ENCODE results near the gene CHST6. TPM values are rescaled to one million over a fixed set of nuclear protein-coding genes. Genes with fewer than 3 reads are reported as not detected.

CHST6 gene
- total and polyA plus RNA-seq, 4 donors = 2.2 to 8.5 (median 4.4) TPM

- TF ChIP-seq, protein P1, sequence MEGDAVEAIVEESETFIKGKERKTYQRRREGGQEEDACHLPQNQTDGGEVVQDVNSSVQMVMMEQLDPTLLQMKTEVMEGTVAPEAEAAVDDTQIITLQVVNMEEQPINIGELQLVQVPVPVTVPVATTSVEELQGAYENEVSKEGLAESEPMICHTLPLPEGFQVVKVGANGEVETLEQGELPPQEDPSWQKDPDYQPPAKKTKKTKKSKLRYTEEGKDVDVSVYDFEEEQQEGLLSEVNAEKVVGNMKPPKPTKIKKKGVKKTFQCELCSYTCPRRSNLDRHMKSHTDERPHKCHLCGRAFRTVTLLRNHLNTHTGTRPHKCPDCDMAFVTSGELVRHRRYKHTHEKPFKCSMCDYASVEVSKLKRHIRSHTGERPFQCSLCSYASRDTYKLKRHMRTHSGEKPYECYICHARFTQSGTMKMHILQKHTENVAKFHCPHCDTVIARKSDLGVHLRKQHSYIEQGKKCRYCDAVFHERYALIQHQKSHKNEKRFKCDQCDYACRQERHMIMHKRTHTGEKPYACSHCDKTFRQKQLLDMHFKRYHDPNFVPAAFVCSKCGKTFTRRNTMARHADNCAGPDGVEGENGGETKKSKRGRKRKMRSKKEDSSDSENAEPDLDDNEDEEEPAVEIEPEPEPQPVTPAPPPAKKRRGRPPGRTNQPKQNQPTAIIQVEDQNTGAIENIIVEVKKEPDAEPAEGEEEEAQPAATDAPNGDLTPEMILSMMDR (IDR thresholded peaks at IDR 0.05; ENCODE audit: control extremely low read depth, extremely low read depth) = no peak
- no peak for ATAC-seq (ENCODE audit: insufficient read depth, low FRiP score)
- Histone ChIP-seq H3K9me3 (ENCODE audit: control insufficient read depth in 4 of 4, insufficient read depth in 3 of 4, low read length in 3 of 4) (peaks cover 0 to 2% (median 0%) of the 10 kb centered on the region in 4 donors), H3K36me3 (ENCODE audit: control insufficient read depth in 4 of 4, insufficient read depth in 4 of 4, low read length in 4 of 4) (no peaks in the 10 kb centered on the region), H3K9ac (ENCODE audit: insufficient read depth in 1 of 2, low read length in 2 of 2) (no peak overlapping the region), H3K4me3 (no peak overlapping the region), H3K27ac (ENCODE audit: low read depth in 1 of 2, low read length in 1 of 2) (no peak overlapping the region), H3K27me3 (ENCODE audit: control insufficient read depth in 3 of 3, insufficient read depth in 3 of 3, low read length in 2 of 3) (peaks cover 0 to 6% (median 4%) of the 10 kb centered on the region in 3 donors), H3K4me1 (ENCODE audit: control insufficient read depth in 5 of 5, insufficient read depth in 5 of 5, low read length in 5 of 5) (peaks cover 4 to 17% (median 7%) of the 10 kb centered on the region in 5 donors)
- no peak for DNase-seq
- 75 to 88% methylated on average over 4 of the region's 4 CpGs for WGBS, 2 donors
Measured at GRCh38 chr16:75497558-75497957, 2.3 kb upstream of the CHST6 start.

DNA sequence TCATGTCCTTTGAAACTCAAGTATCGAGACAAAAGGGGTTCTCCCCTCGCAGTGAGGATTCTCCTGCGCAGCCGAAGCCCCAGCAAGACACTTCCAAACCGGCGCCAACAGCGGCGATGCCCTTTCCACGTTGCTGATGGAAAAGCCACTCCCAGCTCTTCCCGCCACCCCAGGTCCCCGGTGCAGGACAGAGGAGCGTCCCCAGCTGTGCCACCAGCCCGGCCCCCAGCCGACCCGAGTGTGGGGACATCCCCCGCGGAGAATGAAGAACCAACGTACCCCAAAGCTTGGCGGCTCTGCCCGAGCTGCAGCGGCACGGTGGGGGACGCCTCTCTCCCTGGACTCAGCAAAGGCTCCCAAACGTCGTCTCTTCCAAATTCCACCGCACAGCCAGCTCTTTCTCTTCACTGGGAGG is 573 bp downstream of the CHST6 start:
- H3K9ac ChIP-seq (ENCODE audit: insufficient read depth in 1 of 2, low read length in 2 of 2) = peak overlapping the region in 1 of 2 donors; percentile 12
- 12% methylated on average over 26 of the region's 26 CpGs for WGBS, 2 donors
- peak in 1 of 3 donors; percentile 29 for DNase-seq

GRCh38 chr16:75494184-75494583 is 1.1 kb downstream of the CHST6 start:
- WGBS, 2 donors = 65 to 86% methylated on average over 5 of the region's 5 CpGs
- no peak overlapping the region for H3K4me3 ChIP-seq
- peak in 1 of 3 donors; percentile 23 for DNase-seq
- TF ChIP-seq, protein P1 (IDR thresholded peaks at IDR 0.05; ENCODE audit: control extremely low read depth, extremely low read depth) = no peak
- peaks cover 0 to 6% (median 4%) of the 10 kb centered on the region in 3 donors for H3K27me3 ChIP-seq (ENCODE audit: control insufficient read depth in 3 of 3, insufficient read depth in 3 of 3, low read length in 2 of 3)
- no peak overlapping the region for H3K9ac ChIP-seq (ENCODE audit: insufficient read depth in 1 of 2, low read length in 2 of 2)
- H3K27ac ChIP-seq (ENCODE audit: low read depth in 1 of 2, low read length in 1 of 2) = no peak overlapping the region
- ATAC-seq (ENCODE audit: insufficient read depth, low FRiP score) = no peak
- peaks cover 0 to 2% (median 0%) of the 10 kb centered on the region in 4 donors for H3K9me3 ChIP-seq (ENCODE audit: control insufficient read depth in 4 of 4, insufficient read depth in 3 of 4, low read length in 3 of 4)
- H3K4me1 ChIP-seq (ENCODE audit: control insufficient read depth in 5 of 5, insufficient read depth in 5 of 5, low read length in 5 of 5) = peaks cover 0 to 17% (median 7%) of the 10 kb centered on the region in 5 donors
- no peaks in the 10 kb centered on the region for H3K36me3 ChIP-seq (ENCODE audit: control insufficient read depth in 4 of 4, insufficient read depth in 4 of 4, low read length in 4 of 4)

More for the DNA sequence above, 573 bp downstream of the CHST6 start:
- peaks cover 0 to 6% (median 4%) of the 10 kb centered on the region in 3 donors for H3K27me3 ChIP-seq (ENCODE audit: control insufficient read depth in 3 of 3, insufficient read depth in 3 of 3, low read length in 2 of 3)
- H3K36me3 ChIP-seq (ENCODE audit: control insufficient read depth in 4 of 4, insufficient read depth in 4 of 4, low read length in 4 of 4) = no peaks in the 10 kb centered on the region
- H3K4me1 ChIP-seq (ENCODE audit: control insufficient read depth in 5 of 5, insufficient read depth in 5 of 5, low read length in 5 of 5) = peaks cover 0 to 17% (median 7%) of the 10 kb centered on the region in 5 donors
- no peak overlapping the region for H3K27ac ChIP-seq (ENCODE audit: low read depth in 1 of 2, low read length in 1 of 2)
- TF ChIP-seq, protein P1 (IDR thresholded peaks at IDR 0.05; ENCODE audit: control extremely low read depth, extremely low read depth) = no peak
- H3K4me3 ChIP-seq = no peak overlapping the region
- no peak for ATAC-seq (ENCODE audit: insufficient read depth, low FRiP score)
- H3K9me3 ChIP-seq (ENCODE audit: control insufficient read depth in 4 of 4, insufficient read depth in 3 of 4, low read length in 3 of 4) = peaks cover 0 to 2% (median 0%) of the 10 kb centered on the region in 4 donors

DNA sequence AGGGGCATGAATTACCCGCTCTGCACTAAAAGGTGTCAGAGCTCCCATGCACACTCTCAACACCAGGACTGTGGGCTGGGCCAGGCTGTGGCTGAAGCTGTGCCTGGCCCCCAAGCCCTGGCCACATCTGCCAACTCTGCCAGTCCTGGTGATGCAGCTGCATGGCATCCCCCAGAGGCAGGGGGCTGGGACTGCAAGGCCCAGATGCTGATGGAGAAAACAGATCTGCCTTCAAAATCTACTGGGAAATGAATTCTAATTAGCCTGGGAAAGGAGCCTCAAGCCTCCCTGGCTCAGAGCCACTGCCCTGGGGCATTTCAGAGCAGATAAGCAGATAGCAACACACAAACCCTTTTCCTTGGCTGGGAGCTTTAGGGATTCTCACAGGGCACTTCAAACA is 3.4 kb downstream of the CHST6 start:
- Histone ChIP-seq H3K36me3 (ENCODE audit: control insufficient read depth in 4 of 4, insufficient read depth in 4 of 4, low read length in 4 of 4) (no peaks in the 10 kb centered on the region), H3K27me3 (ENCODE audit: control insufficient read depth in 3 of 3, insufficient read depth in 3 of 3, low read length in 2 of 3) (peaks cover 0 to 6% (median 4%) of the 10 kb centered on the region in 3 donors), H3K4me3 (no peak overlapping the region), H3K27ac (ENCODE audit: low read depth in 1 of 2, low read length in 1 of 2) (no peak overlapping the region), H3K4me1 (ENCODE audit: control insufficient read depth in 5 of 5, insufficient read depth in 5 of 5, low read length in 5 of 5) (peaks cover 0 to 10% (median 7%) of the 10 kb centered on the region in 5 donors), H3K9ac (ENCODE audit: insufficient read depth in 1 of 2, low read length in 2 of 2) (no peak overlapping the region), H3K9me3 (ENCODE audit: control insufficient read depth in 4 of 4, insufficient read depth in 3 of 4, low read length in 3 of 4) (peaks cover 0 to 2% (median 0%) of the 10 kb centered on the region in 4 donors)
- WGBS, 2 donors = 91 to 95% methylated on average over 1 of the region's 1 CpG
- DNase-seq (peak in 1 of 3 donors; percentile 15), ATAC-seq (ENCODE audit: insufficient read depth, low FRiP score) (no peak)
- TF ChIP-seq, protein P1 (IDR thresholded peaks at IDR 0.05; ENCODE audit: control extremely low read depth, extremely low read depth) = no peak

Measured in lung (tissue), 12 donors.